Endothelial cell of umbilical vein (primary cell): ENCODE results near the gene MARCHF9. TPM values are rescaled to one million over a fixed set of nuclear protein-coding genes. Genes with fewer than 3 reads are reported as not detected.

ENCODE experiments used
- BruUV-seq: library from RNA; stranded (reverse); fragments of 400-500 nt; replicated peaks from 2 replicates; lab custom pipeline; 2021; lab: Mats Ljungman, UMichigan
- CTCF ChIA-PET: fragments of 300-600, 350-600 bp; sonication (Branson Sonifier 250); formaldehyde crosslinking; loops from one replicate; lab custom pipeline; 2021; ENCODE audit warnings: antibody characterized with exemption, inconsistent platforms; lab: Charles Lee
- POLR2A ChIA-PET: fragments of 300-600, 350-600 bp; sonication (Branson Sonifier 250); formaldehyde crosslinking; loops from one replicate; lab custom pipeline; 2021; ENCODE audit warnings: antibody characterized with exemption, inconsistent platforms; lab: Charles Lee
- DNase-seq: peaks from one replicate; pipeline ENCODE4 v3.0.0-alpha.2; 2011; ENCODE audit warnings: low read depth, low spot score
- FAIRE-seq: peaks from 2 replicates; lab custom pipeline; 2011; peaks lifted over from hg19 to GRCh38; lab: Jason Lieb, UNC
- H2AFZ ChIP-seq: 2 replicates; pipeline ENCODE4 v1.6.0; 2012; ENCODE audit warnings: low read depth, low read length, control low read depth, inconsistent platforms
- H3K27ac ChIP-seq: 2 replicates; pipeline ENCODE4 v1.5.1; 2011; ENCODE audit warnings: low read depth, mild to moderate bottlenecking, control low read depth, low read length, moderate library complexity; ENCODE audit not compliant: insufficient read depth
- H3K27me3 ChIP-seq, 2 experiments: 2 replicates each; pipeline versions ENCODE4 v1.6.0 to v1.6.1; 2011; ENCODE audit warnings: low read length in 2 of 2, mixed read lengths in 1 of 2; ENCODE audit not compliant: control insufficient read depth in 2 of 2, insufficient read depth in 2 of 2
- H3K36me3 ChIP-seq, 2 experiments: 2 replicates in 1 of 2; 3 replicates in 1 of 2; pipeline ENCODE4 v1.5.1; 2011; ENCODE audit warnings: low read length in 2 of 2, mild to moderate bottlenecking in 1 of 2, moderate library complexity in 1 of 2; ENCODE audit not compliant: control insufficient read depth in 2 of 2, insufficient read depth in 2 of 2; ENCODE audit errors: extremely low read depth in 1 of 2
- H3K4me1 ChIP-seq: 3 replicates; pipeline ENCODE4 v1.5.1; 2011; ENCODE audit warnings: mild to moderate bottlenecking, low read length; ENCODE audit not compliant: control insufficient read depth, insufficient read depth; ENCODE audit errors: extremely low read depth
- H3K4me2 ChIP-seq: 2 replicates; pipeline ENCODE4 v1.6.1; 2011; ENCODE audit warnings: low read length, control low read depth, mixed read lengths; ENCODE audit not compliant: insufficient read depth
- H3K4me3 ChIP-seq, 3 experiments: fragments of 200-600 bp in 1 of 3; sonication (generic), shearing (Covaris generic) in 1 of 3; replicated peaks in 1 of 3; 2 replicates each; pipeline ENCODE4 v1.5.1; 2011 to 2016; ENCODE audit warnings: control low read depth in 3 of 3, low read length in 3 of 3, mild to moderate bottlenecking in 2 of 3, inconsistent platforms in 1 of 3, low read depth in 1 of 3, moderate library complexity in 1 of 3; ENCODE audit not compliant: insufficient read depth in 1 of 3
- H3K79me2 ChIP-seq: 2 replicates; pipeline ENCODE4 v1.6.0; 2012; ENCODE audit warnings: low read length, inconsistent platforms; ENCODE audit not compliant: control insufficient read depth, insufficient read depth
- H3K9ac ChIP-seq: replicated peaks from 2 replicates; pipeline ENCODE3; 2011; ENCODE audit warnings: low read length, control low read depth; ENCODE audit not compliant: insufficient read depth; ENCODE audit errors: extremely low read depth
- H3K9me1 ChIP-seq: replicated peaks from 3 replicates; pipeline ENCODE4 v1.6.0; 2011; ENCODE audit warnings: mild to moderate bottlenecking, low read length; ENCODE audit not compliant: control insufficient read depth, insufficient read depth; ENCODE audit errors: extremely low read depth
- H3K9me3 ChIP-seq: replicated peaks from 2 replicates; pipeline ENCODE4 v1.5.1; 2012; ENCODE audit warnings: low read length, inconsistent platforms; ENCODE audit not compliant: control insufficient read depth, insufficient read depth
- H4K20me1 ChIP-seq: replicated peaks from 2 replicates; pipeline ENCODE3; 2011; ENCODE audit warnings: mild to moderate bottlenecking, low read length; ENCODE audit not compliant: control insufficient read depth, insufficient read depth; ENCODE audit errors: extremely low read depth
- CTCF ChIP-seq, 2 donors: IDR thresholded peaks; 1 replicate in 1 of 2; 2 replicates in 1 of 2; pipeline ENCODE4 v1.5.1; 2011; ENCODE audit warnings: low read length in 2 of 2, mild to moderate bottlenecking in 2 of 2, moderate library complexity in 2 of 2, control low read depth in 1 of 2, inconsistent platforms in 1 of 2, low read depth in 1 of 2; ENCODE audit not compliant: insufficient read depth in 1 of 2; ENCODE audit errors: extremely low read depth in 1 of 2
- EZH2 ChIP-seq: IDR thresholded peaks from 2 replicates; pipeline ENCODE4 v1.6.1; 2012; ENCODE audit warnings: borderline replicate concordance, low read depth, mild to moderate bottlenecking, moderate library complexity, low read length, inconsistent platforms; ENCODE audit not compliant: severe bottlenecking
- FOS ChIP-seq: IDR thresholded peaks from 2 replicates; pipeline ENCODE4 v1.6.1; 2011; ENCODE audit warnings: mild to moderate bottlenecking, low read length, moderate library complexity, borderline replicate concordance; ENCODE audit not compliant: insufficient read depth
- GATA2 ChIP-seq: IDR thresholded peaks from 2 replicates; pipeline ENCODE4 v1.7.0; 2011; ENCODE audit warnings: low read depth, mild to moderate bottlenecking, moderate library complexity, mixed read lengths, low read length; ENCODE audit not compliant: insufficient read length, insufficient read depth
- JUN ChIP-seq: IDR thresholded peaks from 2 replicates; pipeline ENCODE4 v1.6.1; 2011; ENCODE audit warnings: borderline replicate concordance, low read depth; ENCODE audit not compliant: insufficient read length, insufficient read depth
- MAX ChIP-seq: IDR thresholded peaks from 2 replicates; pipeline ENCODE4 v1.6.1; 2011; ENCODE audit not compliant: insufficient read depth, insufficient read length
- MYC ChIP-seq: IDR thresholded peaks from one replicate; pipeline ENCODE4 v1.6.1; 2011; ENCODE audit warnings: mild to moderate bottlenecking, low read depth, low read length
- POLR2A ChIP-seq: IDR thresholded peaks from 2 replicates; pipeline ENCODE4 v1.6.1; 2012; ENCODE audit warnings: low read depth, mild to moderate bottlenecking, control low read depth, low read length
- POLR2AphosphoS5 ChIP-seq: IDR thresholded peaks from 2 replicates; pipeline ENCODE4 v1.6.1; 2012; ENCODE audit warnings: low read depth, mild to moderate bottlenecking, control low read depth, low read length, moderate library complexity; ENCODE audit not compliant: insufficient read depth
- dilution Hi-C: fragments of 300-500 bp; cut with MboI; formaldehyde crosslinking; loops from one replicate; pipeline ENCODE4 v1.15.0; 2019; ENCODE audit warnings: low sequenced_read_pairs; ENCODE audit not compliant: extremely low pct_ligation_motif_present
- intact Hi-C: fragments of 100-400 bp; cut with micrococcal nuclease; formaldehyde crosslinking; loops from one replicate; pipeline ENCODE4 v1.10.0; 2022
- polyA plus RNA-seq, 4 experiments: library from polyadenylated mRNA; depleted of rRNA in 3 of 4; stranded (reverse) in 3 of 4; unstranded in 1 of 4; fragments of >200 nt; gene quantifications; 2 replicates each; pipeline versions ENCODE4 v1.2.1 to v1.2.3, GENCODE V29; 2011 to 2012; ENCODE audit warnings: missing spikeins in 1 of 4
- total RNA-seq: library from RNA; stranded (reverse); gene quantifications from 2 replicates; pipeline ENCODE4 v1.2.3, GENCODE V29; 2021

Gene MARCHF9
- total and polyA plus RNA-seq, 2 donors (not counting 3 experiments of a cell fraction or from before 2014, with no cell fraction given) = 4.6 to 4.8 TPM

DNA sequence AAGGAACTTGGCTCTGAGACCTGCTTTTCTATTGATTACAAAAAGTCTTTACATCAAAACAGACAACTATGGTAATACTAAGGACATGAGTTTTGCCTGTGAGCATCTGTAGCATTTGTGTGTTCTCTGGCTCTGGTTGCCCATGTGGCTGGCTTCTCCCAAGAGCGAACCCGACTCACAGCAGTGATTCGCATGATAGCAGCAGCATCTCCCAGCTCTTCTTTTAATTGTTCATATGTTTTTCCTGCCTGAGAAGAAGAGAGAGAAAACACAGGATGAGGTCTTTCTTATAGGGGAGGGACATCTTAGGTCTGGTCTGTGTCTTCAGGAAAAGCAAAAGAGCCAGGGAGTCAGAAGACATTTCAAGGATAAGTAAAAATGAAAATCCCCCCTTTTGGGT is 46.1 kb downstream of the MARCHF9 start:
- Histone ChIP-seq H4K20me1 (no peaks in the 10 kb centered on the region), H3K9me1 (no peaks in the 10 kb centered on the region), H3K9me3 (no peaks in the 10 kb centered on the region), H2AFZ (no peak overlapping the region), H3K27ac (no peak overlapping the region), H3K4me3 (no peak overlapping the region), H3K4me1 (no peaks in the 10 kb centered on the region), H3K79me2 (no peaks in the 10 kb centered on the region), H3K27me3 (no peaks in the 10 kb centered on the region), H3K9ac (no peak overlapping the region), H3K36me3 (peaks cover 10 to 16% of the 10 kb centered on the region in 2 experiments), H3K4me2 (no peak overlapping the region)
- no peak for FAIRE-seq
- intact Hi-C loops (no loop called here), dilution Hi-C loops (no loop called here)
- no TSS peak for BruUV-seq
- TF ChIP-seq FOS = no peak
- no peak for TF ChIP-seq EZH2
- TF ChIP-seq CTCF (IDR thresholded peaks at IDR 0.05; ENCODE audit: extremely low read depth in 1 of 2, insufficient read depth in 1 of 2, low read depth in 1 of 2, low read length in 2 of 2) = no peak
- no peak for TF ChIP-seq MAX
- no peak for TF ChIP-seq GATA2
- no peak for TF ChIP-seq JUN
- no peak for TF ChIP-seq POLR2A
- no peak for TF ChIP-seq POLR2AphosphoS5
- no peak for TF ChIP-seq MYC
- POLR2A ChIA-PET = no interaction called here
- CTCF ChIA-PET = interaction anchor here (1.5 to 5.0 kb wide), 5 partner anchors 11 to 103 kb away, joined by 3 to 47 read pairs (median 20); partner anchors contain the start of genes AVIL and TSFM
- DNase-seq = no peak
